GM18951 (cell line): Measurements from ENCODE around the gene HTR7.

Experiments
- POLR2A ChIP-seq: IDR thresholded peaks from 4 replicates; pipeline ENCODE4 v1.6.1; 2011; ENCODE audit warnings: mild to moderate bottlenecking; ENCODE audit not compliant: insufficient read length, insufficient read depth; ENCODE audit errors: extremely low read depth
- in situ Hi-C: fragments of 300-500 bp; cut with MboI; formaldehyde crosslinking; loops from one replicate; pipeline ENCODE4 v1.12.0; 2022; ENCODE audit warnings: low sequenced_read_pairs, mixed read lengths, inconsistent platforms; ENCODE audit not compliant: unreplicated experiment

Gene HTR7

GRCh38 chr10:90806677-90807076, 51.2 kb downstream of the HTR7 start:
- in situ Hi-C loops: no loop called here
- no peak for TF ChIP-seq POLR2A

GRCh38 chr10:90805206-90805605, 52.6 kb downstream of the HTR7 start:
- in situ Hi-C loops: no loop called here
- no peak for TF ChIP-seq POLR2A

DNA sequence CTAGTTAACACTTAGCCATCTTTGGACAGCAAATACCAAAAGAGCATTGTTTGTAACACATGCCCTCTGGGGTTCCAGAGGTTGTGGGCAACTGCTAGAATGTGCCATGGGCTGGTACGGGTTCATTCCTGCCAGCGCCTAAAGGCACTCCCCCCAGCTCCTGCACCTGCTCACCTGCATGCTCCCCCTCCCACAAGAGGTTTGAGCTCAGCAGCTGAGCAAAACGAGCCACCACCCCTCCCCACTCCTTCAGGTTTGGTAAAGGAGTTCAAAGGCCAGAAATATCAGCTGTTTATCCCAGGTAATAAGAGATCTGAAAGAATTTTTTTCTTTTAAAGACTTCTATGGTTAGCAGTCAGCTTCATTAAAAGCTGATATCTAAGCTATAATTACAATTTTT, 53.5 kb downstream of the HTR7 start:
- no peak for TF ChIP-seq POLR2A
- in situ Hi-C loops: no loop called here

DNA sequence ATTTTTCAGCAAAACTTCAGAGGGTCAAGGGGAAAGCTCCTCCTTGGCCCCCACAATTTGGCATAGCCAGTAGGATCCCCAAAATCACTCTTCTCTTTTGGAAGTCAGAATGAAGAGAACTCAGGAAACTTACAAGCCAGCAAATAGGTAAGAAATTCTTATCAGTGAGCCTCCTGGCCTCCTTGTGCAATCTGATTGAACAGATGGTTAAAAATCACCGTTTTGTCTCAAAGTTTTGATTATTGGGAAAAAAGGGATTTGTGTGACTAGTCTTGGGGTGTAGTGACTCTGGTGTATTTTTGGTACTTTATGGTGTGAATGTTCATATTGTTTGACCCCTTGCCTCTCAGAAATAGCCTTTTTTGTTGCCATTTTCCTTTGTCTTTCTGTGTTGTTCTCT, 56.2 kb downstream of the HTR7 start:
- in situ Hi-C loops: no loop called here
- TF ChIP-seq POLR2A: no peak

DNA sequence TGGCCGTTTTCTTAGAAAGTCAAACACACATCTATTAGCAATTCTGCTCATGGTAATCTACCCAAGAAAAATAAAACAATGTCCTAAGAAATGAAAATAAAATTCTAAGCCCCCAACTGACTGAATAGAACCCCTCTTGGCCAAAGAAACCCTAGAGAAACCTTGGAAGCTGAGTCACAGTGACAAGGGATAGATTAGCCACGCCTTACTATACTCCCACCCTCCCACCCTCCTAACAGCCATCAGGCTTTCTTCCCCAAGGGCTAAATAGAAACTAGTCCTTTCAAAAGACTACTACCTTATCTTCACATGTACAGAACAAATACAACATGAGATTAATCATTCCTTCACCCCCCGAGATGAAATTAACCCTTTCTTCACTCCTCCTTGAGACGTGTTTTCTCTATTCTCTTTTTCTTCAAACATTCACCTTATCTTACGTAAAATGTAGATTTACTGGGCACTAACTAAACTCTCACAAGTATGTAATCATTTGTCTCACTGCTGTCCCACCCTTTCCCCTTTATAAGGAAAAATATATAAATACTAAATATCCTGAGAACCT, 57.5 kb downstream of the HTR7 start:
- no peak for TF ChIP-seq POLR2A
- in situ Hi-C loops: no loop called here

GRCh38 chr10:90799172-90799571, 58.7 kb downstream of the HTR7 start:
- no peak for TF ChIP-seq POLR2A
- in situ Hi-C loops: no loop called here

DNA sequence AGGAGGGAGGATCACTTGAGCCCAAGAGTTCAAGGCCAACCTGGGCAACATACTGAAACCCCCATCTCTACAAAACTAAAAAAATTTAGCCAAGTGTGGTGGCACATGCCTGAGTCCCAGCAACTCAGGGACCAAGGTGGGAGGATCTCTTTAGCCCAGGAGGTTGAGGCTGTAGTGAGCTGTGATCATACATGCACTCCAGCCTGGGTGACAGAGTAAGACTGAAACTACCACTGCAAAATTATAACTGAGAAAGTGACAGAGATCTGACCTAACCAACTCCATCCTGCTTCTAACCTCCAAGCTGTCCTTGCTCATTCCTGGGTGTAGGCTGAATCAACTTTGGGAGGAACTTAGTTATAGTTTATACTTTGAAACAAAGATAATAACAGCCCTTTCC, 59.4 kb downstream of the HTR7 start:
- no peak for TF ChIP-seq POLR2A
- in situ Hi-C loops: no loop called here

GRCh38 chr10:90790422-90790821, 67.4 kb downstream of the HTR7 start:
- in situ Hi-C loops: no loop called here
- no peak for TF ChIP-seq POLR2A

GRCh38 chr10:90788968-90789367, 68.9 kb downstream of the HTR7 start:
- in situ Hi-C loops: no loop called here

GRCh38 chr10:90788199-90788491, 69.7 kb downstream of the HTR7 start:
- in situ Hi-C loops: no loop called here
- TF ChIP-seq POLR2A: no peak

More at GRCh38 chr10:90788968-90789367, 68.9 kb downstream of the HTR7 start:
- TF ChIP-seq POLR2A: no peak

GRCh38 chr10:90787393-90788198, 70.2 kb downstream of the HTR7 start:
- no peak for TF ChIP-seq POLR2A
- in situ Hi-C loops: no loop called here

GRCh38 chr10:90785782-90786181, 72.1 kb downstream of the HTR7 start:
- in situ Hi-C loops: no loop called here
- no peak for TF ChIP-seq POLR2A

GRCh38 chr10:90784771-90785170, 73.1 kb downstream of the HTR7 start:
- in situ Hi-C loops: no loop called here
- no peak for TF ChIP-seq POLR2A

DNA sequence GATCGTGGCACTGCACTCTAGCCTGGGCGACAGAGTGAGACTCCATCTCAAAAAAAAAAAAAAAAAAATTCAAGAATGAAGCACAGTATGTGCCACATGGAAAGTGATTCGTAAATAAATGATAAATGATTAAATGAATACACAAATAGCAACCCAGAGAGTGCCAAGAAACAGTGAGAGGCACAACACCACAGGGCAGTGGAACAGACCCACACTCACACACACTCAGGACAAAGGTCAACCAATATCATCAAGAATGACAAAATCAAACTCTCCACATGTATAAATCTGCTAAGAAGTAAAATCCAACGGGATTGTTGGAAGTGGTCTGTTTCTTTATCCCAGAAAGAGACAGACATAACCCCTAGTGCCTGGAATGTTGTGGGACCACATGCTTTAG, 77.4 kb downstream of the HTR7 start:
- in situ Hi-C loops: no loop called here
- TF ChIP-seq POLR2A: no peak
